Measurements from ENCODE around the gene LRRTM2. TPM values are rescaled to one million over a fixed set of nuclear protein-coding genes. Genes with fewer than 3 reads are reported as not detected.
"Not testable (repeated sequence)": the region's sequence is repeated elsewhere in the genome, so short reads cannot be mapped to it uniquely, and the experiment has no call there.

LRRTM2 gene, protein sequence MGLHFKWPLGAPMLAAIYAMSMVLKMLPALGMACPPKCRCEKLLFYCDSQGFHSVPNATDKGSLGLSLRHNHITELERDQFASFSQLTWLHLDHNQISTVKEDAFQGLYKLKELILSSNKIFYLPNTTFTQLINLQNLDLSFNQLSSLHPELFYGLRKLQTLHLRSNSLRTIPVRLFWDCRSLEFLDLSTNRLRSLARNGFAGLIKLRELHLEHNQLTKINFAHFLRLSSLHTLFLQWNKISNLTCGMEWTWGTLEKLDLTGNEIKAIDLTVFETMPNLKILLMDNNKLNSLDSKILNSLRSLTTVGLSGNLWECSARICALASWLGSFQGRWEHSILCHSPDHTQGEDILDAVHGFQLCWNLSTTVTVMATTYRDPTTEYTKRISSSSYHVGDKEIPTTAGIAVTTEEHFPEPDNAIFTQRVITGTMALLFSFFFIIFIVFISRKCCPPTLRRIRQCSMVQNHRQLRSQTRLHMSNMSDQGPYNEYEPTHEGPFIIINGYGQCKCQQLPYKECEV
- 1 to 10 TPM; 1.9 to 6.2 (median 2.1) TPM for polyA plus RNA-seq (ENCODE audit: insufficient read length in 3 of 3)
- long read RNA-seq, donor 1, result 0 reads
- long read RNA-seq, donor 2, result 0 reads
- long read RNA-seq, donor 3, full-length matches to known transcripts, result 1 of 416 reads
- long read RNA-seq, donor 3, partial matches to known transcripts, result 376 of 416 reads
- long read RNA-seq, donor 3, other reads (novel, unspliced or antisense), result 39 of 416 reads
- long read RNA-seq, donor 4, result 0 reads
- long read RNA-seq, donor 5, result 0 reads
- long read RNA-seq, donor 6, full-length matches to known transcripts, result 1 of 1 reads
- long read RNA-seq, donor 6, partial matches to known transcripts, result 0 of 1 reads
- long read RNA-seq, donor 6, other reads (novel, unspliced or antisense), result 0 of 1 reads
- long read RNA-seq, donor 7, partial matches to known transcripts, result 201 of 236 reads
- long read RNA-seq, donor 7, other reads (novel, unspliced or antisense), result 35 of 236 reads
- long read RNA-seq, donor 8, result 0 reads
- long read RNA-seq, donor 9, partial matches to known transcripts, result 0 of 1 reads
- long read RNA-seq, donor 9, other reads (novel, unspliced or antisense), result 0 of 1 reads
- long read RNA-seq, donor 10, full-length matches to known transcripts, result 2 of 2 reads
- long read RNA-seq, donor 10, partial matches to known transcripts, result 0 of 2 reads
- long read RNA-seq, donor 10, other reads (novel, unspliced or antisense), result 0 of 2 reads
- long read RNA-seq, donor 11, partial matches to known transcripts, result 341 of 401 reads
- long read RNA-seq, donor 11, other reads (novel, unspliced or antisense), result 60 of 401 reads
- long read RNA-seq, donor 12, result 0 reads
- long read RNA-seq, donor 13, result 0 reads
- long read RNA-seq, donor 14, result 0 reads
- long read RNA-seq, donor 15, result 0 reads
- long read RNA-seq, donor 16, full-length matches to known transcripts, result 3 of 3 reads
- long read RNA-seq, donor 16, partial matches to known transcripts, result 0 of 3 reads
- long read RNA-seq, donor 16, other reads (novel, unspliced or antisense), result 0 of 3 reads

- DNase-seq (ENCODE audit: extremely low read depth in 1 of 11, low read depth in 9 of 11, low spot score in 4 of 11), result peak in 7 of 11 donors; percentile 36 to 66 (median 47)
Measured at GRCh38 chr5:138874771-138875551, at the start of gene LRRTM2. TSS of gene LRRTM2 (minus strand) at chr5:138875335. CDS start at chr5:138874911, 424 bp downstream.

DNA sequence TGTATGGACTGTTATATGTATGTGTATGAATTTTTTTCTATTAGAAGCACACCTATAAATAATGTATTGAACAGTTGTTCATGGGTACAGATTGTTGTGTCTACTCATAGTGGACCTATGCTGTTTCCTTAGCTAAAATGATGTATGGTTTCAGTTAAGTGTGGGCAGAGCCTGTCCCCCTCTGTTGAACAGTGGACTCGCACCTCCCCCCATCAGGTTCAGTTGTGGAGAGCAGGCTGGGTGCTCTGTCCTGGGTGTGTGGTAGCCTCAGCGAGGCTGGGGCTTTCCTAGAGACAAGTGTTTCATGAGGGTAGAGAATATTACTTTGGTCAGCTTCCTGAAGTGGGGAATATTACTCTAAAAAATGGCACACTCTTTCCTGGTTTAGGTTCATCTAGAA, 47.4 kb upstream of the LRRTM2 start:
- no peak for DNase-seq (ENCODE audit: extremely low read depth in 1 of 11, low read depth in 9 of 11, low spot score in 4 of 11)

DNA sequence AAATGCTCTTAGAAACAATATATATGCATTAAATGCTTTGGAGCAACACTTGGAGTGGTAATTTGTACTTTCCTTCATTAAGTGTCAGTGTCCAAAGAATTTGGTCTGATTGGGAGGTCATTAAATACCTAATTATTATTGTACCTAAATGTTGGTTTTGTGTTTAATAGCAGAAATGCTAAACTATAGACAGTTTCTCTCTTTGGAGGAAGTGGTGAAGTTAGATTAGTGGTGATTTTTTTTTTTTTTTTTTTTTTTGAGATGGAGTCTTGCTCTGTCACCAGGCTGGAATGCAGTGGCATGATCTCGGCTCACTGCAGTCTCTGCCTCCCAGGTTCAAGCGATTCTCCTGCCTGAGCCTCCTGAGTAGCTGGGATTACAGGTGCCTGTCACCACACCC, 46.2 kb upstream of the LRRTM2 start:
- DNase-seq (ENCODE audit: extremely low read depth in 1 of 11, low read depth in 9 of 11, low spot score in 4 of 11), result not testable (repeated sequence)

- DNase-seq (ENCODE audit: extremely low read depth in 1 of 11, low read depth in 9 of 11, low spot score in 4 of 11), result no peak
Measured at GRCh38 chr5:138920181-138920580, 45.0 kb upstream of the LRRTM2 start.

GRCh38 chr5:138918686-138919085, 43.6 kb upstream of the LRRTM2 start:
- no peak for DNase-seq (ENCODE audit: extremely low read depth in 1 of 11, low read depth in 9 of 11, low spot score in 4 of 11)

GRCh38 chr5:138914338-138914737, 39.2 kb upstream of the LRRTM2 start:
- DNase-seq (ENCODE audit: extremely low read depth in 1 of 11, low read depth in 9 of 11, low spot score in 4 of 11), result no peak

- no peak for DNase-seq (ENCODE audit: extremely low read depth in 1 of 11, low read depth in 9 of 11, low spot score in 4 of 11)
Measured at GRCh38 chr5:138913773-138914172, 38.6 kb upstream of the LRRTM2 start.

GRCh38 chr5:138912093-138912492, 37.0 kb upstream of the LRRTM2 start:
- no peak for DNase-seq (ENCODE audit: extremely low read depth in 1 of 11, low read depth in 9 of 11, low spot score in 4 of 11)

DNA sequence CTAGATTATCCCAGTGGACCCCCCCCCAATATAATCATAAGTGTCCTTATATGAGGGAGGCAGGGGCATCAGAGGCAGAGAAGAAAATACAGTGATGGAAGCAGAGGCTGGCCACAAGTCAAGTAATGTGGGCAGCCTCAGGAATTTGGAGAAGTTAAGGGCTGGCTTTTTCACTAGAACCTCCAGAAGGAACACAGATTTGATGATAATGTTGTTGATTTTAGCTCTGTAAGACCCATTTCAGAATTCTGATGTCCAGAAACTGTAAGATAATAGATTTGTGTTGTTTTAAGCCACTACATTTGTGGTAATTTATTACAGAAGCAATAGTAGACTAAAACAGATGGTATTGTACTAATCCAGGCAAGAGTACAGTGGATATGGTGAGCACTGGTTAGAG, 36.3 kb upstream of the LRRTM2 start:
- DNase-seq (ENCODE audit: extremely low read depth in 1 of 11, low read depth in 9 of 11, low spot score in 4 of 11), result no peak

GRCh38 chr5:138910546-138911185, 35.5 kb upstream of the LRRTM2 start:
- DNase-seq (ENCODE audit: extremely low read depth in 1 of 11, low read depth in 9 of 11, low spot score in 4 of 11), result no peak

- no peak for DNase-seq (ENCODE audit: extremely low read depth in 1 of 11, low read depth in 9 of 11, low spot score in 4 of 11)
Measured at GRCh38 chr5:138909734-138910133, 34.6 kb upstream of the LRRTM2 start.

DNA sequence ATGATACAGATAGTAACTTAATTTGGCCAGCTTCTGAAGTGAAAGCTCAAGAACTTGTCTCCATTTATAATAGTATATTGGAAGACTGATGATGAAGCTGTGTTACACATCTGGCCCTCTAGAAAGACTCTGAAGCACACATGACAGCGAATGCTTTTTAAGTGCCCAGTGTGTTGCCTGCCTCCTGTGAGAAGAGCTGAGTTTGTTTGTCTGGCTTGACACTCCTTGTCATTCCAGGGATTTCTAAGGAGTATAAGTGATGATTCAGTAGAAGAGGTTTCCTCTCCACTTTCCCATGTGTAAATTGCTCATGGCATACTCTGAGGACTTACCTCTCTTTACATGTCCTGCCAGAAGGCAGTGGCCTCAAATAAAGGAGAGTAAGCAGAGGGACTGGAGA, 30.4 kb upstream of the LRRTM2 start:
- no peak for DNase-seq (ENCODE audit: extremely low read depth in 1 of 11, low read depth in 9 of 11, low spot score in 4 of 11)

DNA sequence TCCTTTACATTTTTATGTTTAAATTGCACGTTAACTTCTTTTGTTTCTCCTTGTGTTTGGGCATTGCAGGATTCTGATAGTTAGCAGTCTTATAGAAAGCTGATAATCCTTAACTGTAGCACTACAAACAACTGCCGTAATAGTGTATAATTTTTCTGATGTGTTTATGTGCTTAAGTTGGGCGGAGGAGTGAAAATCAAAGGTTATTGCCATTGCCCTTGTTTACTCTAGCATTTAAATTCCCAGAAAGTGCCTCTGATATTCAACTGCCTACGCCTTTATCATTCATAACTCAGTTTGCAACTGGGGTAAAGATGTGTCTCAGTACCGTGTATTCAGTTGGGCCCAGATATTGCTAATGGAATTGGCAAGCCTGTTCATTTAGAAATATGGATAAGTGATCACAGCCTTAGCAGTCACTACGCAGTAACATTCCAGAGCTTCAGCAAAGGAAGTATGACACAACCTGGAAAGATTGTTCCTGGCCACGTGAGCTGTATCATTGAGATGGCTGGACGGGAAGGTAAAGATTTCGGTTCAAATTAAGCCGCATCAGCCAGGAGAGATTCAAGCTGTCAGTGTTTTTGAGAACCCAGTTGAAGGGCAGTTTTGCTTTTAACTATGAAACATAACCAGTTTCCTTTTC, 28.1 kb upstream of the LRRTM2 start:
- DNase-seq (ENCODE audit: extremely low read depth in 1 of 11, low read depth in 9 of 11, low spot score in 4 of 11), result no peak

- DNase-seq (ENCODE audit: extremely low read depth in 1 of 11, low read depth in 9 of 11, low spot score in 4 of 11), result no peak
Measured at GRCh38 chr5:138901716-138902115, 26.6 kb upstream of the LRRTM2 start.

DNA sequence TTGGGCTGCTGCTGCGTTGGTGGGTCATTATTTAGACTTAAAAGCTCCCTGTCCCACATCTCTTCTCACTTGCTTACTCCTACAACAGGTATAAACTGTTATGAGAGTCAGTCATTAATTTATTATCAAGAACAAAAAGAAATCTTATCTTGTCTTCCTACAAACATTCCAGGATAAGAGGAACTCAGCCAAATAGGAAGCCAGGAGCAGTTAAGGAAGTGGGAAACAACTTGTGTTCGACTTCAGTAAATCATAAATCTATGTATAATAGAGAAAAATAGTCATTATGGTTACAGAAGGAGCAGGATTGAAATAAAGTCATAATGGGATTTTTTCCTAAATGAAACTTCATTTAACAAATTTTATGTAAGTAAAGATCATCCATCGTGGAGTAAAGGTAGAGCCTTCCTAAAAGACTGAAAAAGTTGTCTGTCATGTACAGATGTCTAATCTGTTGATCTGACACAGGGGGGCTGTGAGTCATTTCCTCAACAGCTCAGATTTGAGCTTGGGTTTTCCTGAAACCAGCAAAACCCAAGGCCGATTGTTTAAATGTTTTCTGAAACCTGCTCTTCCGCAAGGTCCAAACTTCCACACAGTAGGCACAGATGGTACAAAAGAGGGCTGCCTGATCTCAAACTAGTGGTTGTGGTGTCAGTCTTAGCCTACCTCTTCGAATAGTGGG, 25.3 kb upstream of the LRRTM2 start:
- DNase-seq (ENCODE audit: extremely low read depth in 1 of 11, low read depth in 9 of 11, low spot score in 4 of 11), result no peak

DNA sequence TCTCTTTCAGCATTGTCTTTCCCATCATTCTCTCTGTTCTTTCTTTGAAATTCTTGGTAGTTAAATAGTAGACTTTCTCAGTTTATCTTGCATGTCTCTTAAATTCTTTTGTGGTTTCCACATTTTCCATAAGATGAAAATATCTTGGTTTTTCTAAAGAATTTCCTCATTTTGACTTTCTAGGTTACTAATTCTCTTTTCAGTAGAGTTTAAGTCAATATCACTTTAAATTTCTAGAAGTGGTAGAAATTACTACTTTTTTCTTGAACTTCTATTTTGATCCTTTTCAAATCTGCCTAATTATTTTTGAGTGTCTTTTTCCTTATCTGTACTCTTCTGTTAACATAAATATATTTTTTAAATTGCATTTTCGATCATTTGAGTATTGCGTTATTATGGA, 23.6 kb upstream of the LRRTM2 start:
- DNase-seq (ENCODE audit: extremely low read depth in 1 of 11, low read depth in 9 of 11, low spot score in 4 of 11), result no peak

DNA sequence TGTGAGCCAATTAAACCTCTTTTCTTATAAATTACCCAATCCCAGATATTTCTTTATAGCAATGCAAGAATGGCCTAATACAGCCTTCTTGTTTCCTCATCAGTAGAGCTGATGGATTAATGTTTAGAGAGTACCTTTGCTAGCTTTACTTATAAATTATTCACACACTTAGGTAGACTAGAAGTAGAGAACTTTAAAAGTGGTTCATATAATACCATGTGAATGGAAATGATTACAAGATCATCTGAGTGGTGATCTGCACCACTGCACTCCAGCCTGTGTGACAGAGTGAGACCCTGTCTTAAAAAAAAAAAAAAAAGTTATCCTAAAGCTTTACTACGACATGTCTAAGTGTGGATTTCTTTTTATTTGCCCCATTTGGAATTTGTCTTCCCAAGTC, 23.2 kb upstream of the LRRTM2 start:
- DNase-seq (ENCODE audit: extremely low read depth in 1 of 11, low read depth in 9 of 11, low spot score in 4 of 11), result no peak
